Upper lobe of right lung (tissue), 1 donor: ENCODE measurements around the gene CDYL. TPM values are rescaled to one million over a fixed set of nuclear protein-coding genes. Genes with fewer than 3 reads are reported as not detected.

Experiments
- ATAC-seq: fragments of 200-7000 bp; cut with Tn5 transposase; one replicate; pipeline ENCODE4 v1.9.1; 2020; ENCODE audit warnings: mild to moderate bottlenecking, moderate library complexity
- DNase-seq: peaks from one replicate; pipeline ENCODE4 v3.0.0-alpha.2; 2020
- H3K27ac ChIP-seq: fragments of 200-600 bp; one replicate; pipeline ENCODE4 v1.8.0; 2022
- H3K27me3 ChIP-seq: fragments of 200-600 bp; one replicate; pipeline ENCODE4 v1.8.0; 2022; ENCODE audit warnings: mild to moderate bottlenecking
- H3K36me3 ChIP-seq: fragments of 200-600 bp; one replicate; pipeline ENCODE4 v1.8.0; 2022
- H3K4me1 ChIP-seq: fragments of 200-600 bp; one replicate; pipeline ENCODE4 v1.8.0; 2022
- H3K4me3 ChIP-seq: fragments of 200-600 bp; one replicate; pipeline ENCODE4 v1.8.0; 2022; ENCODE audit warnings: mild to moderate bottlenecking
- H3K9me3 ChIP-seq: fragments of 200-600 bp; one replicate; pipeline ENCODE4 v1.8.0; 2022
- CTCF ChIP-seq: fragments of 200-600 bp; IDR thresholded peaks from one replicate; pipeline ENCODE4 v1.8.0; 2022; ENCODE audit warnings: antibody characterized with exemption
- intact Hi-C: fragments of 100-400 bp; cut with DNase I; formaldehyde crosslinking; loops from one replicate; pipeline ENCODE4 v1.11.0; 2022
- total RNA-seq: library from RNA; stranded (reverse); fragmentation: NEBNext Ultra II Directional; extraction: Animal tissue kit (Norgen Biotek cat#: 25700); gene quantifications from one replicate; pipeline ENCODE4 v1.2.1, GENCODE V29; 2021
- donor health status: DM: no; HTN: yes; CAD: no; lungs with severe emphysema.

The CDYL gene
- total RNA-seq, 1 donor from 2014 or later = 40.8 TPM

DNA sequence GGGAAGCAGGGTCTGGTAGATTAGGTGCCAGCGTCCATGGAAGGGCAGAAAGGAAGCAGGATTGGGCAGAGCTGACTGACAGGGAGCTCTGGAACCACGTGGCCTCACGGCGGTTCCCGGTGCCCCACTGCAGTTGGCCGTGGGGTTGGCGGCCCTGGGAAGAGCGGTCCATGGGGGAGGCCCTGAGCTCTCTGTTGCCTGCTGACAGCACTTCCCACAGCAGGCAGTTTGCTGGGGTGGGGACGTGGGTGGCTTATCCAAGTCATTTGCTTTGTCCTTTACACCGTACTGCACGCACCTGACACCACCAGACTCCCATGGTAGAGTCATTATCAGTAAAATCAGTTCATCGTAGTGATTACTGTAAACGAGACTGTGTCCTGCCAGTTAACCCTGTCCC lies 171.5 kb downstream of the CDYL start:
- H3K27me3 ChIP-seq = no peaks in the 10 kb centered on the region
- ATAC-seq (no peak), DNase-seq (no peak)
- peaks cover 4% of the 10 kb centered on the region for H3K4me1 ChIP-seq
- H3K9me3 ChIP-seq = no peaks in the 10 kb centered on the region
- H3K27ac ChIP-seq = no peak overlapping the region
- intact Hi-C loops = no loop called here
- no peak overlapping the region for H3K4me3 ChIP-seq
- peaks cover 23% of the 10 kb centered on the region for H3K36me3 ChIP-seq
- no peak for TF ChIP-seq CTCF

DNA sequence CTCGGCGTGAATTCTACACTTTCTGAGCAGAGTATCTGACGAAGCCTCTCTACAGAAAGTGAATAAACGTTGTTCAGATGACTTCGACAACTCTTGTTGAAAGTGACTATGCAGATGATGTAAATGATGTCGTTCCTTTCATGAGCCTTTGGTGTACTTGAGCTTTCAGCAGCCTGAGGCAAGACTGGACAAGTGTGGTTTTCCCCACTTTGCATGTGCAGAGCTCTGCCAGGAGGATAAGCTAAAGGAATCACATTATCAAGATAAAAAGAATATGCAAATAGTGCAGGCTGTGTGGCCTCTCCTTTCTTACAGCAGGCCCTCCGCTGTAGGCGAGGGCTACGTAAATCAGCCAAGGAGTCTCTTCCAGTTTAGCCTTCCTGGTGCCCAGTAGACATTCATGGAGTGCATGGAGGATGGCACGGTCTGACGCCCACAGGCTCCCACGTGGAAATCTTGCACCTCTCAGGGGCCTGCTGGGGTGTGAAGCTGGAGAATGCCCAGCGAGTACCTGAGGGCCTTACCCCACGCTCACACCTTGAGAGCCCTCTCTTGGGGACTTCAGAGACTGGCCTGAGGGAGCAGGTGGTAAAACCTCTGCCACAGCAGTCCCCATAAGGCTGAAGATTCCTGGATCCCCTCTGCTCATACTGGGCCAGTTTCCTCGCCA lies 172.7 kb downstream of the CDYL start:
- no peak for ATAC-seq

GRCh38 chr6:4950076-4950475 lies 173.9 kb downstream of the CDYL start:
- H3K27me3 ChIP-seq = no peaks in the 10 kb centered on the region
- TF ChIP-seq CTCF = no peak
- no peaks in the 10 kb centered on the region for H3K4me1 ChIP-seq
- no peaks in the 10 kb centered on the region for H3K9me3 ChIP-seq
- DNase-seq (no peak), ATAC-seq (no peak)
- intact Hi-C loops = no loop called here
- peaks cover 37% of the 10 kb centered on the region for H3K36me3 ChIP-seq
- no peak overlapping the region for H3K4me3 ChIP-seq
- no peak overlapping the region for H3K27ac ChIP-seq

More for the DNA sequence above, 172.7 kb downstream of the CDYL start:
- Histone ChIP-seq H3K4me1 (no peaks in the 10 kb centered on the region), H3K4me3 (no peak overlapping the region), H3K36me3 (peaks cover 32% of the 10 kb centered on the region), H3K27ac (no peak overlapping the region), H3K27me3 (no peaks in the 10 kb centered on the region), H3K9me3 (no peaks in the 10 kb centered on the region)
- intact Hi-C loops = no loop called here
- TF ChIP-seq CTCF = no peak
- DNase-seq = no peak

DNA sequence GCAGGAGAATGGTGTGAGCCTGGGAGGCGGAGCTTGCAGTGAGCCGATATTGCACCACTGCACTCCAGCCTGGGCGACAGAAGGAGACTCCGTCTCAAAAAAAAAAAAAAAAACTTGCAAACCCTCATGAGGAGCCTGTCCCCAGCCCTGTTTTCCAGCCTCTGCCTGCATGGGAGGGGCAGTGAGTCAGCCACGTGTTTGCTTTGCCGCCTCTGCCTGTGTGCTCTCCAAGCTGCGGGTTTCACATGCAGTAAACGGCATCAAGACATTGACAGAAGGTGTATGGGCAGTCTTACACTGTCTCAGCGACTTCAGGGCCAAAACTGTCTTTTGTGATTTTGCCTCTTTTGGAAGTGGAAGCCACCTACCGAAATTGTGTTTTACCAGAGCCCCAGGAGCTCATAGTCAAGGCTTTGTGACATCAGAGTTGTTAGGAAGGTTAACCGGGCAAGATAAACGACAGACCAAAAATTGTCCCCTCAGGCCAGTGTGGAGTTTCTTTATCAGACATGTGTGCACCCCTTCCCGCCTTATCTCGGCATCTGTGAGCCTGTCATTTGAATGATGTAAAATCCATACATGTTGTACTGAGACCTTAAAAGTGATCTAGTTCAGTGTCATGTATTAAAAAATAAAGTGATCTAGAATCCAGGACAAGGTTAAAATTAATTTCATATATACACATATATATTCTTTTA lies 174.8 kb downstream of the CDYL start:
- no peaks in the 10 kb centered on the region for H3K27me3 ChIP-seq
- no peak for DNase-seq
- H3K4me3 ChIP-seq = no peak overlapping the region
- H3K4me1 ChIP-seq = no peaks in the 10 kb centered on the region
- peaks cover 34% of the 10 kb centered on the region for H3K36me3 ChIP-seq
- no peak for TF ChIP-seq CTCF
- no peak for ATAC-seq
- no peak overlapping the region for H3K27ac ChIP-seq
- intact Hi-C loops = no loop called here
- H3K9me3 ChIP-seq = no peaks in the 10 kb centered on the region

GRCh38 chr6:4953440-4953839 lies 177.2 kb downstream of the CDYL start:
- TF ChIP-seq CTCF = no peak
- no peak overlapping the region for H3K4me3 ChIP-seq
- no peaks in the 10 kb centered on the region for H3K27me3 ChIP-seq
- DNase-seq (no peak), ATAC-seq (no peak)
- H3K36me3 ChIP-seq = peaks cover 33% of the 10 kb centered on the region
- H3K27ac ChIP-seq = no peak overlapping the region
- H3K9me3 ChIP-seq = no peaks in the 10 kb centered on the region
- intact Hi-C loops = no loop called here
- H3K4me1 ChIP-seq = no peaks in the 10 kb centered on the region
